Upper lobe of right lung (tissue), 1 donor: Measurements from ENCODE around the gene KIFC3. TPM values are rescaled to one million over a fixed set of nuclear protein-coding genes. Genes with fewer than 3 reads are reported as not detected.

Experiments
- ATAC-seq: fragments of 200-7000 bp; cut with Tn5 transposase; one replicate; pipeline ENCODE4 v1.9.1; 2020; ENCODE audit warnings: mild to moderate bottlenecking, moderate library complexity
- DNase-seq: peaks from one replicate; pipeline ENCODE4 v3.0.0-alpha.2; 2020
- H3K27ac ChIP-seq: fragments of 200-600 bp; one replicate; pipeline ENCODE4 v1.8.0; 2022
- H3K27me3 ChIP-seq: fragments of 200-600 bp; one replicate; pipeline ENCODE4 v1.8.0; 2022; ENCODE audit warnings: mild to moderate bottlenecking
- H3K36me3 ChIP-seq: fragments of 200-600 bp; one replicate; pipeline ENCODE4 v1.8.0; 2022
- H3K4me1 ChIP-seq: fragments of 200-600 bp; one replicate; pipeline ENCODE4 v1.8.0; 2022
- H3K4me3 ChIP-seq: fragments of 200-600 bp; one replicate; pipeline ENCODE4 v1.8.0; 2022; ENCODE audit warnings: mild to moderate bottlenecking
- H3K9me3 ChIP-seq: fragments of 200-600 bp; one replicate; pipeline ENCODE4 v1.8.0; 2022
- intact Hi-C: fragments of 100-400 bp; cut with DNase I; formaldehyde crosslinking; loops from one replicate; pipeline ENCODE4 v1.11.0; 2022
- microRNA-seq: library from miRNA; unstranded; fragments of <30 nt; microRNA quantifications from one replicate; pipeline ENCODE4 v1.2.0, GENCODE V29; 2020; ENCODE audit warnings: borderline microRNAs expressed
- total RNA-seq: library from RNA; stranded (reverse); fragmentation: NEBNext Ultra II Directional; extraction: Animal tissue kit (Norgen Biotek cat#: 25700); gene quantifications from one replicate; pipeline ENCODE4 v1.2.1, GENCODE V29; 2021
- TF ChIP-seq, protein P1 (sequence below): fragments of 200-600 bp; IDR thresholded peaks from one replicate; pipeline ENCODE4 v1.8.0; 2022; ENCODE audit warnings: antibody characterized with exemption
- donor health status: DM: no; HTN: yes; CAD: no; lungs with severe emphysema.

Gene KIFC3
- total RNA-seq, 1 donor from 2014 or later, result 99.1 TPM

DNA sequence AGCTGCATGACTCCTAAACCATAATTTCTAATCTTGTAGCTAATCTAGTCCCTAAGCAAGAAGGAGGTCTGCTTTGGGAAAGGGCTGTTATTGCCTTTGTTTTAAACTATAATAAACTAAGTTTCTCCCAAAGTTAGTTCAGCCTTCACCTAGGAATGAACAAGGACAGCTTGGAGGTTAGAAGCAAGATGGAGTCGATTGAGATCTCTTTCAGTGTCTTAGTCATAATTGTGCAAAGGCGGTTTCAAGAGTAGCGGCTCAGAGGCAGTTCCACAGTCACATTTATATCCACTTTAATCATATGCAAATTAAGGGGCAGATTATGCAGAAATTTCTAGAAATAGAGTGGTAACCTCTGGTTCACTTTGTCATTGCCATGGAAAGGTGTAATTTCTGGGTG, 90.3 kb downstream of the KIFC3 start:
- Histone ChIP-seq H3K27me3 (no peaks in the 10 kb centered on the region), H3K4me1 (no peaks in the 10 kb centered on the region), H3K9me3 (no peaks in the 10 kb centered on the region), H3K4me3 (no peak overlapping the region), H3K36me3 (no peaks in the 10 kb centered on the region), H3K27ac (no peak overlapping the region)
- intact Hi-C loops, result no loop called here
- DNase-seq, result no peak
- TF ChIP-seq, protein P1, sequence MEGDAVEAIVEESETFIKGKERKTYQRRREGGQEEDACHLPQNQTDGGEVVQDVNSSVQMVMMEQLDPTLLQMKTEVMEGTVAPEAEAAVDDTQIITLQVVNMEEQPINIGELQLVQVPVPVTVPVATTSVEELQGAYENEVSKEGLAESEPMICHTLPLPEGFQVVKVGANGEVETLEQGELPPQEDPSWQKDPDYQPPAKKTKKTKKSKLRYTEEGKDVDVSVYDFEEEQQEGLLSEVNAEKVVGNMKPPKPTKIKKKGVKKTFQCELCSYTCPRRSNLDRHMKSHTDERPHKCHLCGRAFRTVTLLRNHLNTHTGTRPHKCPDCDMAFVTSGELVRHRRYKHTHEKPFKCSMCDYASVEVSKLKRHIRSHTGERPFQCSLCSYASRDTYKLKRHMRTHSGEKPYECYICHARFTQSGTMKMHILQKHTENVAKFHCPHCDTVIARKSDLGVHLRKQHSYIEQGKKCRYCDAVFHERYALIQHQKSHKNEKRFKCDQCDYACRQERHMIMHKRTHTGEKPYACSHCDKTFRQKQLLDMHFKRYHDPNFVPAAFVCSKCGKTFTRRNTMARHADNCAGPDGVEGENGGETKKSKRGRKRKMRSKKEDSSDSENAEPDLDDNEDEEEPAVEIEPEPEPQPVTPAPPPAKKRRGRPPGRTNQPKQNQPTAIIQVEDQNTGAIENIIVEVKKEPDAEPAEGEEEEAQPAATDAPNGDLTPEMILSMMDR, result no peak
- ATAC-seq, result no peak

DNA sequence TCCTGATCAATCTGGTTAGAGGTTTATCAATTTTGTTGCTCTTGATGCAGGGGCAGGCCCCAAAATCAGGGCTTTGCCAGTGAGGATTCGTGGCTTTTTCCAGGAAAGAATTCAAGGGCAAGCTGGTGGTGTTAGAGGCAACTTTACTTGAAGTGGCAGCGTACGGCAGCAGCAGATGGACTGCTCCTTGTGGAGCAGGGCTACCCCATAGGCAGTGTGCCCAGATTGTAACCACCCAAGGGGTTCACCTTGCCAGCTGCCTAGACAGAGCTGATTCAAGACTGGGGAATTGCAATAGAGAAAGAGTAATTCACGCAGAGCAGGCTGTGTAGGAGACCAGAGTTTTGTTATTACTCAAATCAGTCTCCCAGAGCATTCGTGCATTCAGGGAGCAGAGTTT, 90.9 kb downstream of the KIFC3 start:
- no peaks in the 10 kb centered on the region for H3K27me3 ChIP-seq
- TF ChIP-seq, protein P1, result no peak
- H3K27ac ChIP-seq, result no peak overlapping the region
- intact Hi-C loops, result no loop called here
- ATAC-seq (no peak), DNase-seq (no peak)
- H3K9me3 ChIP-seq, result no peaks in the 10 kb centered on the region
- no peaks in the 10 kb centered on the region for H3K4me1 ChIP-seq
- H3K36me3 ChIP-seq, result no peaks in the 10 kb centered on the region
- no peak overlapping the region for H3K4me3 ChIP-seq

DNA sequence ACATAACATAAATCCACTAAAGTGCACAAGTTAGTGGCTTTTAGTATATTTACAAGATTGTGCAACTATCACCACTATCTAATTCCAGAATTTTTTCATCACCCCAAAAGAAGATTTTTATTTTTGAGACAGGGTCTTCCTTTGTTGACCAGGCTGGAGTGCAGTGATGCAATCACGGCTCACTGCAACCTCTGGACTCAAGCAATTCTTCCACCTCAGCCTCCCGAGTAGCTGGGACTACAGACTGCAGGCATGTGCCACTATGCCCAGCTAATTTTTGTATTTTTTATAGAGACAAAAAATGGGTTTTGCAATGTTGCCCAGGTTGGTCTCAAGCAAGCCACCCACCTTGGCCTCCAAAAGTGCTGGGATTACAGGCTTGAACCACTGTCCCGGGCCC, 92.6 kb downstream of the KIFC3 start:
- DNase-seq (no peak), ATAC-seq (no peak)
- intact Hi-C loops, result no loop called here
- Histone ChIP-seq H3K27me3 (no peaks in the 10 kb centered on the region), H3K4me3 (no peak overlapping the region), H3K36me3 (no peaks in the 10 kb centered on the region), H3K27ac (no peak overlapping the region), H3K9me3 (no peaks in the 10 kb centered on the region), H3K4me1 (no peaks in the 10 kb centered on the region)
- TF ChIP-seq, protein P1, result no peak

Small RNA genes within 50 kb of the gene (microRNA-seq; reads per million reads assigned to microRNA genes)
- gene MIR6772, result not detected

Other genes starting within 250 kb of the KIFC3 start
- gene ADGRG1, start 173.9 kb downstream of the KIFC3 start, total RNA-seq, result 66.9 TPM
- gene ADGRG3, start 134.2 kb downstream of the KIFC3 start, total RNA-seq, result 5.8 TPM
- not detected for gene DRC7, start 107.7 kb downstream of the KIFC3 start, total RNA-seq
- gene KATNB1, start 66.7 kb downstream of the KIFC3 start, total RNA-seq, result 16.6 TPM
- not detected for gene CNGB1, start 168.6 kb upstream of the KIFC3 start, total RNA-seq
- 10.6 TPM for gene ZNF319, start 198.2 kb upstream of the KIFC3 start, total RNA-seq
- gene USB1, start 198.9 kb upstream of the KIFC3 start, total RNA-seq, result 37.4 TPM
- 25.2 TPM for gene MMP15, start 223.3 kb upstream of the KIFC3 start, total RNA-seq